Stimulated activated naive CD4-positive, alpha-beta T cell treated with Interleukin-2 at 50 U/mL for 16 hours (primary cell): Measurements from ENCODE around the gene C21orf58.
A peak's percentile ranks its signal among the peaks of the same experiment; 100 is the strongest.

Experiments
- DNase-seq: peaks from one replicate; lab custom pipeline; 2025; lab: John Stamatoyannopoulos, UW

Gene C21orf58

GRCh38 chr21:46255166-46255565, 68.5 kb downstream of the C21orf58 start:
- no peak for DNase-seq

- DNase-seq: no peak
Measured at GRCh38 chr21:46254208-46254975, 69.3 kb downstream of the C21orf58 start.

DNA sequence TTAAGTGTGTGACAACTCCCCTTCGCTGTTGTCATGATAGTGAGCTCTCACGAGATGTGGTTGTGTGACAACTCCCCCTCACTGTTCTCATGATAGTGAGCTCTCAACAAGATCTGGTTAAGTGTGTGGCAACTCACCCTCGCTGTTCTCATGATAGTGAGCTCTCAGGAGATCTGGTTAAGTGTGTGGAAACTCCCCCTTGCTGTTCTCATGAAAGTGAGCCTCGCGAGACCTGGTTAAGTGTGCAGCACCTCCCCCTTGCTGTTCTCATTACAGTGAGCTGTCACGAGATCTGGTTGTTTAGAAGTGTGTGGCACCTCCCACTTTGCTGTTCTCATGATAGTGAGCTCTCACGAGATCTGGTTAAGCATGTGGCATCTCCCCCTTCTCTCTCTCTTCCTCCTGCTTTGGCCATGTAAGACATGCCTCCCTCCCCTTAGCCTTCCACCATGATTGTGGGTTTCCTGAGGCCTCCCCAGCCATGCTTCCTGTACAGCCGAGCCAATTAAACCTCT, 70.0 kb downstream of the C21orf58 start:
- DNase-seq: peak; percentile 52

DNA sequence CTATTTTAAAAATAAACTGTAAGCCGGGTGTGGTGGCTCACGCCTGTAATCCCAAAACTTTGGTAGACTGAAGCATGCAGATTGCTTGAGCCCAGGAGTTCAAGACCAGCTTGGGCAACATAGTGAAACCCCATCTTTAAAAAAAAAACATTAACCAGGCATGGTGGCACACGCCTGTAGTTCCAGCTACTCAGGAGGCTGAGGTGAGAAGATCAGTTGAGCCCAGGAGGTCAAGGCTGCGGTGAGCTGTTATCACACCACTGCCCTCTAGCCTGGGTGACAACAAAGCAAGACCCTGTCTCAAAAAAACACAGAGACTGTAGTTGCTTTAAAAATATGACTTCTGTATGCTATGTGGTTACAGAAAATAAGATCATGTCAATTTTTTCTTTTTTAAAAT, 70.8 kb downstream of the C21orf58 start:
- DNase-seq: no peak
